ENCODE data around the gene GPR15LG.
A peak's percentile ranks its signal among the peaks of the same experiment; 100 is the strongest.

Gene GPR15LG

GRCh38 chr10:84211566-84211965 lies 38.0 kb downstream of the GPR15LG start:
- no peak overlapping the region for H3K4me3 ChIP-seq (replicated peaks; ENCODE audit: low read depth, low read length)
- no peak for TF ChIP-seq CTCF (IDR thresholded peaks at IDR 0.05; ENCODE audit: low read depth, low read length, missing control alignments)
- DNase-seq (ENCODE audit: extremely low read depth, low read depth): no peak

GRCh38 chr10:84212014-84212413 lies 38.4 kb downstream of the GPR15LG start:
- no peak for TF ChIP-seq CTCF (IDR thresholded peaks at IDR 0.05; ENCODE audit: low read depth, low read length, missing control alignments)
- DNase-seq (ENCODE audit: extremely low read depth, low read depth): no peak
- H3K4me3 ChIP-seq (replicated peaks; ENCODE audit: low read depth, low read length): no peak overlapping the region

GRCh38 chr10:84213076-84213475 lies 39.5 kb downstream of the GPR15LG start:
- DNase-seq (ENCODE audit: extremely low read depth, low read depth): no peak
- no peak for TF ChIP-seq CTCF (IDR thresholded peaks at IDR 0.05; ENCODE audit: low read depth, low read length, missing control alignments)
- no peak overlapping the region for H3K4me3 ChIP-seq (replicated peaks; ENCODE audit: low read depth, low read length)

DNA sequence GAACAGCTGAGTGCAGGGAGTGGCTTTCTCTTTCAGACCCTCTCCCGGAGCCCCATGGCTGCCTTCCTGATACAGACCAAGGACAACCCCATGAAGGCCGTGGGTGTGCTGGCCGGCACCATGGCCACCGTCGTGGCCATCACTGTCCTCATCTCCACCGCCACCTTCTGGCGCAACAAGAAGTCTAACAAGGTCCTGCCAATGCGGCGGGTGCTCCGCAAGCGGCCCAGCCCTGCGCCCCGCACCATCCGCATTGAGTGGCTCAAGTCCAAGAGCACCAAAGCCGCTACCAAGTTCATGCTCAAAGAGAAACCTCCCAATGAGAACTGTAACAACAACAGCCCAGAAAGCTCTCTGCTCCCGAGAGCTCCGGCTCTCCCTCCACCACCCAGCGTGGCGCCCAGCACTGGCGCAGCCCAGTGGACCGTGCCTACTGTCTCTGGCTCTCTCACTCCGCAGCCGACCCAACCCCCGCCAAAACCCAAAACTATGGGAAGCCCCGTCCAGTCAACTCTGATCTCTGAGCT lies 40.5 kb downstream of the GPR15LG start:
- H3K4me3 ChIP-seq (replicated peaks; ENCODE audit: low read depth, low read length): no peak overlapping the region
- DNase-seq (ENCODE audit: extremely low read depth, low read depth): no peak
- no peak for TF ChIP-seq CTCF (IDR thresholded peaks at IDR 0.05; ENCODE audit: low read depth, low read length, missing control alignments)

- no peak overlapping the region for H3K4me3 ChIP-seq (replicated peaks; ENCODE audit: low read depth, low read length)
- DNase-seq (ENCODE audit: extremely low read depth, low read depth): no peak
- TF ChIP-seq CTCF (IDR thresholded peaks at IDR 0.05; ENCODE audit: low read depth, low read length, missing control alignments): peak; percentile 47
Observed at GRCh38 chr10:84214612-84215235, 41.1 kb downstream of the GPR15LG start.

DNA sequence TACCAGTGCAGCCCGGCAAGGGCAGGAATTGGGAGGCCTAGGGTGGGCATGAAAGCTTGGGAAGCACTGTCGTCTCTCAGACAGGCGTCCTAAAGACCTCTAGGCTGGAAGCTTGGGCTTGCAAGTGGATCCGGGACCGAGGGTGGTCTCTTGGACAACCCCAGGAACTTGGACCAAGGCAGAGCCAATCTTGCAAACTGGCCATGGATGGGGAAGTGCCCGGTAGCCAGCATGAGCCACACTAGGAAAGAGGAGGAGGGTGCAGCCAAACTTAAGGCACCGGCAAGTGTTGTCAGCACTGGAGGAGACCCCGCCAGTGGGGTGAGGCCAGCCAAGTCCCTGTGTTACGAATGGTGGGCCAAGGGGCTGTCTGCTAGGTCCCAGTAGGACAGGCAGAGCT lies 43.2 kb downstream of the GPR15LG start:
- TF ChIP-seq CTCF (IDR thresholded peaks at IDR 0.05; ENCODE audit: low read depth, low read length, missing control alignments): no peak
- no peak overlapping the region for H3K4me3 ChIP-seq (replicated peaks; ENCODE audit: low read depth, low read length)
- DNase-seq (ENCODE audit: extremely low read depth, low read depth): no peak

- no peak for TF ChIP-seq CTCF (IDR thresholded peaks at IDR 0.05; ENCODE audit: low read depth, low read length, missing control alignments)
- DNase-seq (ENCODE audit: extremely low read depth, low read depth): no peak
- no peak overlapping the region for H3K4me3 ChIP-seq (replicated peaks; ENCODE audit: low read depth, low read length)
Observed at GRCh38 chr10:84217746-84218145, 44.1 kb downstream of the GPR15LG start.
